HCT116 (cell line): ENCODE measurements around the gene AGBL1. TPM values are rescaled to one million over a fixed set of nuclear protein-coding genes. Genes with fewer than 3 reads are reported as not detected.

Experiments
- ATAC-seq: fragments of 200-7000 bp; cut with Tn5 transposase; 2 replicates; pipeline ENCODE4 v1.9.1; 2020; ENCODE audit warnings: mild to moderate bottlenecking, moderate library complexity
- BruUV-seq: library from RNA; stranded (reverse); fragments of 400-500 nt; replicated peaks from 2 replicates; lab custom pipeline; 2021; lab: Mats Ljungman, UMichigan
- CTCF ChIA-PET: fragments of 300-600 bp; sonication (Branson Sonifier 250); formaldehyde crosslinking; loops from one replicate; lab custom pipeline; 2021; ENCODE audit warnings: antibody characterized with exemption; lab: Charles Lee
- POLR2A ChIA-PET: fragments of 300-600, 350-600 bp; sonication (Branson Sonifier 250); formaldehyde crosslinking; loops from one replicate; lab custom pipeline; 2021; ENCODE audit warnings: antibody characterized with exemption; lab: Charles Lee
- RAD21 ChIA-PET, 2 experiments: fragments of 300-600 bp; sonication (Branson Sonifier 250); formaldehyde crosslinking; loops; one replicate each; lab custom pipeline; 2023; ENCODE audit warnings: low total read pairs in 2 of 2; ENCODE audit not compliant: uncharacterized antibody in 2 of 2, unreplicated experiment in 2 of 2, low non-redundant PET in 1 of 2; lab: Charles Lee
- DNase-seq: peaks from one replicate; pipeline ENCODE4 v3.0.0-alpha.2; 2010; ENCODE audit warnings: low read depth, low spot score
- H2AFZ ChIP-seq: fragments of 200-600 bp; shearing (Covaris generic), sonication (generic); 2 replicates; pipeline ENCODE4 v1.6.1; 2017; ENCODE audit warnings: low read depth, mixed run types, mixed read lengths, antibody characterized with exemption, low read length; ENCODE audit not compliant: poor library complexity, severe bottlenecking
- H3K27ac ChIP-seq: 2 replicates; pipeline ENCODE4 v1.5.1; 2012; ENCODE audit warnings: low read depth, low read length
- H3K27me3 ChIP-seq: fragments of 200-600 bp; sonication (generic); 2 replicates; pipeline ENCODE4 v1.6.1; 2016; ENCODE audit warnings: mixed run types, low read length, mixed read lengths; ENCODE audit not compliant: insufficient read depth
- H3K36me3 ChIP-seq, 2 experiments: fragments of 200-500 bp in 1 of 2; fragments of 200-600 bp in 1 of 2; sonication (Bioruptor generic) in 1 of 2; sonication (generic) in 1 of 2; 2 replicates each; pipeline versions ENCODE4 v1.5.1 to v1.6.1; 2014 to 2016; ENCODE audit warnings: low read length in 2 of 2, inconsistent platforms in 1 of 2, mixed read lengths in 1 of 2, mixed run types in 1 of 2; ENCODE audit not compliant: insufficient read depth in 2 of 2, control insufficient read depth in 1 of 2
- H3K4me1 ChIP-seq, 2 experiments: fragments of 200-600 bp in 1 of 2; sonication (generic) in 1 of 2; 2 replicates each; pipeline versions ENCODE4 v1.5.1 to v1.6.1; 2012 to 2017; ENCODE audit warnings: low read length in 2 of 2, inconsistent platforms in 1 of 2, mild to moderate bottlenecking in 1 of 2, mixed read lengths in 1 of 2, mixed run types in 1 of 2, moderate library complexity in 1 of 2; ENCODE audit not compliant: insufficient read depth in 2 of 2, control insufficient read depth in 1 of 2
- H3K4me2 ChIP-seq: fragments of 200-600 bp; sonication (generic); 2 replicates; pipeline ENCODE4 v1.6.1; 2017; ENCODE audit warnings: mixed run types, low read length, mixed read lengths
- H3K4me3 ChIP-seq, 2 experiments: fragments of 200-600 bp in 1 of 2; sonication (generic) in 1 of 2; replicated peaks in 1 of 2; 2 replicates each; pipeline ENCODE4 v1.5.1; 2011 to 2016; ENCODE audit warnings: low read length in 2 of 2, control low read depth in 1 of 2, low read depth in 1 of 2, mild to moderate bottlenecking in 1 of 2, mixed read lengths in 1 of 2, mixed run types in 1 of 2
- H3K79me2 ChIP-seq: fragments of 200-600 bp; sonication (generic); 2 replicates; pipeline ENCODE4 v1.6.1; 2017; ENCODE audit warnings: mild to moderate bottlenecking, mixed run types, low read length, moderate library complexity, mixed read lengths; ENCODE audit not compliant: insufficient read depth
- H3K9ac ChIP-seq: fragments of 200-600 bp; sonication (generic); 2 replicates; pipeline ENCODE4 v1.6.1; 2016; ENCODE audit warnings: low read length, mixed read lengths
- H3K9me2 ChIP-seq: fragments of 200-600 bp; sonication (generic), shearing (Covaris generic); 2 replicates; pipeline ENCODE4 v1.6.1; 2017; ENCODE audit warnings: mixed run types, mild to moderate bottlenecking, moderate library complexity; ENCODE audit not compliant: insufficient read depth
- H3K9me3 ChIP-seq, 2 experiments: fragments of 200-500 bp in 1 of 2; fragments of 200-600 bp in 1 of 2; sonication (Bioruptor generic) in 1 of 2; sonication (generic) in 1 of 2; 2 replicates each; pipeline ENCODE4 v1.6.1; 2014 to 2017; ENCODE audit warnings: low read length in 2 of 2, mixed read lengths in 2 of 2, inconsistent platforms in 1 of 2, low read depth in 1 of 2, mild to moderate bottlenecking in 1 of 2, mixed run types in 1 of 2, moderate library complexity in 1 of 2; ENCODE audit not compliant: control insufficient read depth in 1 of 2, insufficient read depth in 1 of 2
- H4K20me1 ChIP-seq: fragments of 200-600 bp; sonication (generic), shearing (Covaris generic); 2 replicates; pipeline ENCODE4 v1.6.1; 2017; ENCODE audit warnings: mixed run types, mild to moderate bottlenecking, moderate library complexity; ENCODE audit not compliant: insufficient read depth
- ATF3 ChIP-seq: IDR thresholded peaks from 2 replicates; pipeline ENCODE4 v1.6.1; 2012
- CBX3 ChIP-seq: IDR thresholded peaks from 2 replicates; pipeline ENCODE4 v1.6.1; 2012; ENCODE audit warnings: low read depth
- FOSL1 ChIP-seq: IDR thresholded peaks from 2 replicates; pipeline ENCODE4 v1.6.1; 2012; ENCODE audit warnings: low read depth
- POLR2A ChIP-seq: IDR thresholded peaks from 2 replicates; pipeline ENCODE4 v1.7.0; 2011; ENCODE audit warnings: borderline replicate concordance; ENCODE audit not compliant: insufficient read depth, insufficient read length; ENCODE audit errors: extremely low read depth
- SIN3A ChIP-seq: IDR thresholded peaks from 2 replicates; pipeline ENCODE4 v1.6.1; 2012; ENCODE audit warnings: low read depth
- SRF ChIP-seq: IDR thresholded peaks from 2 replicates; pipeline ENCODE4 v1.6.1; 2012; ENCODE audit warnings: low read depth
- TCF7L2 ChIP-seq: IDR thresholded peaks from 2 replicates; pipeline ENCODE4 v1.7.0; 2011; ENCODE audit warnings: borderline replicate concordance, inconsistent platforms; ENCODE audit not compliant: insufficient read depth, insufficient read length; ENCODE audit errors: extremely low read depth
- YY1 ChIP-seq: IDR thresholded peaks from 2 replicates; pipeline ENCODE4 v1.6.1; 2011; ENCODE audit warnings: low read length, low read depth, moderate library complexity, mild to moderate bottlenecking; ENCODE audit not compliant: insufficient replicate concordance; ENCODE audit errors: extremely low read depth
- ZNF274 ChIP-seq: fragments of 200-500 bp; sonication (Bioruptor generic); IDR thresholded peaks from 2 replicates; pipeline ENCODE4 v1.6.1; 2014; ENCODE audit warnings: mild to moderate bottlenecking, low read depth, low read length, inconsistent platforms
- intact Hi-C: fragments of 100-400 bp; cut with micrococcal nuclease; formaldehyde crosslinking; loops from 2 replicates; pipeline ENCODE4 v1.10.0; 2022
- total RNA-seq: library from RNA; stranded (reverse); gene quantifications from one replicate; pipeline ENCODE4 v1.2.1, GENCODE V29; 2021; ENCODE audit not compliant: unreplicated experiment

Gene AGBL1
- total RNA-seq, 1 experiment from 2014 or later: not detected

GRCh38 chr15:86871964-86872363, 792.3 kb downstream of the AGBL1 start (continued):
- TF ChIP-seq CBX3: no peak
- TF ChIP-seq ATF3: no peak
- TF ChIP-seq YY1: no peak
- no peak for TF ChIP-seq ZNF274

GRCh38 chr15:86872782-86873181, 793.1 kb downstream of the AGBL1 start:
- peaks cover 4 to 32% of the 10 kb centered on the region in 2 experiments; a peak in 2 of 4 replicates for H3K9me3 ChIP-seq
- ChIA-PET CTCF (no interaction called here), POLR2A (no interaction called here), RAD21 (no interaction called here)
- no peak overlapping the region for H3K4me2 ChIP-seq
- H3K4me1 ChIP-seq: no peaks in the 10 kb centered on the region
- no peaks in the 10 kb centered on the region for H3K9me2 ChIP-seq
- H3K79me2 ChIP-seq: no peaks in the 10 kb centered on the region
- no peaks in the 10 kb centered on the region for H4K20me1 ChIP-seq
- intact Hi-C loops: no loop called here
- ATAC-seq: no peak
- H2AFZ ChIP-seq: no peak overlapping the region
- no peak overlapping the region for H3K27ac ChIP-seq
- no peak for DNase-seq
- no peak overlapping the region for H3K9ac ChIP-seq
- H3K27me3 ChIP-seq: no peaks in the 10 kb centered on the region
- no peak overlapping the region for H3K4me3 ChIP-seq
- no peaks in the 10 kb centered on the region for H3K36me3 ChIP-seq
- no TSS peak for BruUV-seq
- TF ChIP-seq POLR2A: no peak

- H3K9me3 ChIP-seq: peaks cover 4 to 22% of the 10 kb centered on the region in 2 experiments; a peak in 2 of 4 replicates
- no peak overlapping the region for H2AFZ ChIP-seq
- H3K4me2 ChIP-seq: no peak overlapping the region
- no peak overlapping the region for H3K9ac ChIP-seq
- no peaks in the 10 kb centered on the region for H3K4me1 ChIP-seq
- ChIA-PET CTCF (no interaction called here), POLR2A (no interaction called here), RAD21 (no interaction called here)
- intact Hi-C loops: no loop called here
- no peak overlapping the region for H3K4me3 ChIP-seq
- ATAC-seq (no peak), DNase-seq (no peak)
- BruUV-seq: no TSS peak
- no peaks in the 10 kb centered on the region for H3K36me3 ChIP-seq
- no peaks in the 10 kb centered on the region for H4K20me1 ChIP-seq
- H3K9me2 ChIP-seq: no peaks in the 10 kb centered on the region
- TF ChIP-seq SIN3A: no peak
- no peak for TF ChIP-seq TCF7L2
- TF ChIP-seq FOSL1: no peak
- no peak for TF ChIP-seq SRF
- no peak for TF ChIP-seq ZNF274
- H3K27me3 ChIP-seq: no peaks in the 10 kb centered on the region
- H3K27ac ChIP-seq: no peak overlapping the region
- no peaks in the 10 kb centered on the region for H3K79me2 ChIP-seq
These were observed 795.4 kb downstream of the AGBL1 start for GRCh38 chr15:86875067-86875466.
